ENCODE data around the gene BABAM2. TPM values are rescaled to one million over a fixed set of nuclear protein-coding genes. Genes with fewer than 3 reads are reported as not detected.

BABAM2 gene
- total and polyA plus RNA-seq, 9 of the 15 experiments (the other 6 are each of a cell fraction or from before 2014, with no cell fraction given): 10.9 to 37.4 (median 25.6) TPM

DNA sequence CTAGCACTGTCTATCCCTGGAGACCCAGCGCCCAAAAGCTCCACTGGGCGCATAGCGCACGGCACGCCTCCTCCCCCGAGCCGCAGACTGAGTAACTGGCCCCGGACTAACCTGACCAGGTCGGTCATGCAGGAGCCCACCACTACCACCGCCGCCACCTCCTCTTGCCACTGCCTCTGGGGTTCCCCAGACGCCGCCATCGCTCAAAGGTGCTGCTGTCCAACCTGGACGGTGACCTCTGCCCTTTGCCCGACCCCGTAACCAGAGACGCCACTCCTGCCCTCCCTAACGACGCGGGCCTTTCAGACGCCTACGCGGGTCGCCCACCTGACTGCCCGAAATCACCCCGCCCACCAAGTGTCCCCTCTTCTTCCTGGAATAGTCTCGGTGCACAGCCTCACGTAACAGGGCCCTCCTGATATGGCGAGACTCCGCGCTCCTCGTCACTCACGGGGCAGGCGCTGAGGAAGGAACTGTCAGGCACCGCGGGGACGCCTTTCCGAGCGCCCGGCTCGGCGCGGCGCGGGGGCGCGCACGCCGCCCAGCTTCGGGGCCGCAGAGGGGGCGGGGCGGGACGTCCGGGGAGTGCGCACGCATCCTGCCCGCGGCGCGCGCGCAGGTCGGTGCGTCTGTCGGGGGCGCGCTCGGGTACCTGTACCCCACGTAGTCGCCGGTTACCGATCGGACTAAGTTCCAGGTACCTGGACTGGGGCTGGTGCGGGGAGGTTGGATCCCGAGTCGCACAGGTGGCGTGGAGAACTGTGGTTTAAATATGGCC, at the start of gene BABAM2, which contains the start of gene RBKS (continued):
- TF ChIP-seq, protein P1, sequence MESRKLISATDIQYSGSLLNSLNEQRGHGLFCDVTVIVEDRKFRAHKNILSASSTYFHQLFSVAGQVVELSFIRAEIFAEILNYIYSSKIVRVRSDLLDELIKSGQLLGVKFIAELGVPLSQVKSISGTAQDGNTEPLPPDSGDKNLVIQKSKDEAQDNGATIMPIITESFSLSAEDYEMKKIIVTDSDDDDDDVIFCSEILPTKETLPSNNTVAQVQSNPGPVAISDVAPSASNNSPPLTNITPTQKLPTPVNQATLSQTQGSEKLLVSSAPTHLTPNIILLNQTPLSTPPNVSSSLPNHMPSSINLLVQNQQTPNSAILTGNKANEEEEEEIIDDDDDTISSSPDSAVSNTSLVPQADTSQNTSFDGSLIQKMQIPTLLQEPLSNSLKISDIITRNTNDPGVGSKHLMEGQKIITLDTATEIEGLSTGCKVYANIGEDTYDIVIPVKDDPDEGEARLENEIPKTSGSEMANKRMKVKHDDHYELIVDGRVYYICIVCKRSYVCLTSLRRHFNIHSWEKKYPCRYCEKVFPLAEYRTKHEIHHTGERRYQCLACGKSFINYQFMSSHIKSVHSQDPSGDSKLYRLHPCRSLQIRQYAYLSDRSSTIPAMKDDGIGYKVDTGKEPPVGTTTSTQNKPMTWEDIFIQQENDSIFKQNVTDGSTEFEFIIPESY (CRISPR knock-in tag; IDR thresholded peaks at IDR 0.05): no peak
- TF ChIP-seq RBM22 (IDR thresholded peaks at IDR 0.05; ENCODE audit: low read depth, low read length, poor library complexity, severe bottlenecking): no peak
- no peak for TF ChIP-seq ZNF77 (CRISPR knock-in tag; IDR thresholded peaks at IDR 0.05)
- peak; percentile 22; the same call in 1 of the 2 replicates for TF ChIP-seq C11orf30 (IDR thresholded peaks at IDR 0.05; ENCODE audit: low read depth)
- TF ChIP-seq, protein P2, sequence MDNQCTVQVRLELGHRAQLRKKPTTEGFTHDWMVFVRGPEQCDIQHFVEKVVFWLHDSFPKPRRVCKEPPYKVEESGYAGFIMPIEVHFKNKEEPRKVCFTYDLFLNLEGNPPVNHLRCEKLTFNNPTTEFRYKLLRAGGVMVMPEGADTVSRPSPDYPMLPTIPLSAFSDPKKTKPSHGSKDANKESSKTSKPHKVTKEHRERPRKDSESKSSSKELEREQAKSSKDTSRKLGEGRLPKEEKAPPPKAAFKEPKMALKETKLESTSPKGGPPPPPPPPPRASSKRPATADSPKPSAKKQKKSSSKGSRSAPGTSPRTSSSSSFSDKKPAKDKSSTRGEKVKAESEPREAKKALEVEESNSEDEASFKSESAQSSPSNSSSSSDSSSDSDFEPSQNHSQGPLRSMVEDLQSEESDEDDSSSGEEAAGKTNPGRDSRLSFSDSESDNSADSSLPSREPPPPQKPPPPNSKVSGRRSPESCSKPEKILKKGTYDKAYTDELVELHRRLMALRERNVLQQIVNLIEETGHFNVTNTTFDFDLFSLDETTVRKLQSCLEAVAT (IDR thresholded peaks at IDR 0.05): 0 out of 4 replicates have a peak, but pooled peaks of 1 of the 2 experiments have one; percentile 24
- TF ChIP-seq, protein P3, sequence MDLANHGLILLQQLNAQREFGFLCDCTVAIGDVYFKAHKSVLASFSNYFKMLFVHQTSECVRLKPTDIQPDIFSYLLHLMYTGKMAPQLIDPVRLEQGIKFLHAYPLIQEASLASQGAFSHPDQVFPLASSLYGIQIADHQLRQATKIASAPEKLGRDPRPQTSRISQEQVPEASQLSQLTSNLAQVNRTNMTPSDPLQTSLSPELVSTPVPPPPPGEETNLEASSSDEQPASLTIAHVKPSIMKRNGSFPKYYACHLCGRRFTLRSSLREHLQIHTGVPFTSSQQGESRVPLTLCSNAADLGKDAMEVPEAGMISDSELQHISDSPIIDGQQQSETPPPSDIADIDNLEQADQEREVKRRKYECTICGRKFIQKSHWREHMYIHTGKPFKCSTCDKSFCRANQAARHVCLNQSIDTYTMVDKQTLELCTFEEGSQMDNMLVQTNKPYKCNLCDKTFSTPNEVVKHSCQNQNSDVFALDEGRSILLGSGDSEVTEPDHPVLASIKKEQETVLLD (IDR thresholded peaks at IDR 0.05): peak; percentile 82
- no peak for TF ChIP-seq RBM14 (IDR thresholded peaks at IDR 0.05; ENCODE audit: borderline replicate concordance, insufficient read depth, low read depth, low read length)
- no peak for TF ChIP-seq KLF10 (CRISPR knock-in tag; IDR thresholded peaks at IDR 0.05)
- peak; percentile 71; the same call in 1 of the 2 replicates for TF ChIP-seq GABPB1 (CRISPR knock-in tag; IDR thresholded peaks at IDR 0.05)
- TF ChIP-seq SPI1 (IDR thresholded peaks at IDR 0.05; ENCODE audit: borderline replicate concordance, low read depth, low read length): peak; percentile 36; the same call in 1 of the 2 replicates
- peak; percentile 75 for TF ChIP-seq KDM5B (IDR thresholded peaks at IDR 0.05; ENCODE audit: insufficient replicate concordance, low read depth, low read length)
- peak; percentile 64; the same call in 1 of the 2 replicates for TF ChIP-seq CTBP1 (IDR thresholded peaks at IDR 0.05; ENCODE audit: borderline replicate concordance)
- TF ChIP-seq MTA3 (IDR thresholded peaks at IDR 0.05; ENCODE audit: borderline replicate concordance): no peak
- peak; percentile 83 for TF ChIP-seq HNRNPLL (IDR thresholded peaks at IDR 0.05; ENCODE audit: low read depth, low read length, poor library complexity, severe bottlenecking)
- peak; percentile 82 for TF ChIP-seq NCOA6 (IDR thresholded peaks at IDR 0.05)
- peak; percentile 69; the same call in 1 of the 2 replicates for TF ChIP-seq HLTF (IDR thresholded peaks at IDR 0.05)
- peak; percentile 24; the same call in 1 of the 2 replicates for TF ChIP-seq ETV5 (CRISPR knock-in tag; IDR thresholded peaks at IDR 0.05; ENCODE audit: low read depth)
- peak; percentile 42; the same call in 1 of the 2 replicates for TF ChIP-seq JUN (IDR thresholded peaks at IDR 0.05; ENCODE audit: borderline replicate concordance, low read depth, low read length)
- TF ChIP-seq JUN (CRISPR knock-in tag; IDR thresholded peaks at IDR 0.05; ENCODE audit: borderline replicate concordance): peak; percentile 91; the same call in 1 of the 2 replicates
- TF ChIP-seq, protein P4, sequence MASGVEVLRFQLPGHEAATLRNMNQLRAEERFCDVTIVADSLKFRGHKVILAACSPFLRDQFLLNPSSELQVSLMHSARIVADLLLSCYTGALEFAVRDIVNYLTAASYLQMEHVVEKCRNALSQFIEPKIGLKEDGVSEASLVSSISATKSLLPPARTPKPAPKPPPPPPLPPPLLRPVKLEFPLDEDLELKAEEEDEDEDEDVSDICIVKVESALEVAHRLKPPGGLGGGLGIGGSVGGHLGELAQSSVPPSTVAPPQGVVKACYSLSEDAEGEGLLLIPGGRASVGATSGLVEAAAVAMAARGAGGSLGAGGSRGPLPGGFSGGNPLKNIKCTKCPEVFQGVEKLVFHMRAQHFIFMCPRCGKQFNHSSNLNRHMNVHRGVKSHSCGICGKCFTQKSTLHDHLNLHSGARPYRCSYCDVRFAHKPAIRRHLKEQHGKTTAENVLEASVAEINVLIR (CRISPR knock-in tag; IDR thresholded peaks at IDR 0.05): 0 out of 2 replicates have a peak, but pooled peaks have one; percentile 55
- peak; percentile 88 for TF ChIP-seq CXXC5 (CRISPR knock-in tag; IDR thresholded peaks at IDR 0.05)
